ENCODE results near the gene NUDT22. TPM values are rescaled to one million over a fixed set of nuclear protein-coding genes. Genes with fewer than 3 reads are reported as not detected.

NUDT22 gene
- polyA plus RNA-seq, 2 of the 4 experiments (the other 2 are of a cell fraction) = 21.5 to 33.2 TPM

GRCh38 chr11:64216879-64217278, 9.2 kb upstream of the NUDT22 start:
- ATAC-seq (peak; percentile 29 to 30; a peak in 3 of 6 replicates), DNase-seq (ENCODE audit: low read depth in 1 of 2, low spot score in 1 of 2) (no peak), FAIRE-seq (no peak)
- Histone ChIP-seq H3K4me2 (no peak overlapping the region), H3K4me3 (no peak overlapping the region), H3K9me3 (no peaks in the 10 kb centered on the region), H3K27ac (no peak overlapping the region), H3K4me1 (no peaks in the 10 kb centered on the region)
- WGBS (ENCODE audit: missing lambda C conversion rate) = 76% methylated on average over 4 of the region's 6 CpGs
- TF ChIP-seq ESRRA (IDR thresholded peaks at IDR 0.05; ENCODE audit: borderline replicate concordance, low read length) (no peak), EP300 (IDR thresholded peaks at IDR 0.05) (no peak), MAFK (IDR thresholded peaks at IDR 0.05; ENCODE audit: partially characterized antibody) (no peak), JUNB (IDR thresholded peaks at IDR 0.05) (no peak), PHF8 (IDR thresholded peaks at IDR 0.05; ENCODE audit: borderline replicate concordance, low read depth) (no peak), HEYL (CRISPR knock-in tag; IDR thresholded peaks at IDR 0.05) (no peak), ZC3H11A (IDR thresholded peaks at IDR 0.05) (no peak)
- ChIA-PET CTCF (interaction anchor here (0.8 to 19.9 kb wide), 5 partner anchors 9 to 84 kb away, joined by 3 to 254 read pairs (median 7); partner anchors contain the start of genes CATSPERZ, FERMT3, NUDT22 and PLCB3), POLR2A (no interaction called here)

GRCh38 chr11:64218628-64219353, 7.3 kb upstream of the NUDT22 start:
- DNase-seq (ENCODE audit: low read depth in 1 of 2, low spot score in 1 of 2) = no peak
- TF ChIP-seq ZFP36 (IDR thresholded peaks at IDR 0.05; ENCODE audit: borderline replicate concordance, partially characterized antibody) = peak; percentile 83
- no peak for TF ChIP-seq TP53 (CRISPR knock-in tag; IDR thresholded peaks at IDR 0.05)
- TF ChIP-seq HOXA7 (CRISPR knock-in tag; IDR thresholded peaks at IDR 0.05) = no peak
- H3K4me2 ChIP-seq = no peak overlapping the region
- ChIA-PET CTCF (interaction anchor here (1.2 to 19.9 kb wide), 4 partner anchors 16 to 556 kb away, joined by 3 to 254 read pairs (median 6); partner anchors contain the start of gene FERMT3), POLR2A (interaction anchor here (0.6 kb wide), 1 partner anchor 34 kb away, joined by 7 read pairs; no protein-coding TSS in a partner anchor)
- H3K9me3 ChIP-seq = no peaks in the 10 kb centered on the region
- 0 out of 6 replicates have a peak, but pooled peaks of 1 of the 2 experiments have one; percentile 5 for ATAC-seq
- H3K4me3 ChIP-seq = no peak overlapping the region
- 63% methylated on average over 4 of the region's 11 CpGs for WGBS (ENCODE audit: missing lambda C conversion rate)
- H3K27ac ChIP-seq = no peak overlapping the region
- no peak for FAIRE-seq
- H3K4me1 ChIP-seq = no peaks in the 10 kb centered on the region; the same call in 2 of the 3 replicates

- H3K4me2 ChIP-seq = no peak overlapping the region
- no peaks in the 10 kb centered on the region for H3K9me3 ChIP-seq
- 56% methylated on average over 5 of the region's 7 CpGs for WGBS (ENCODE audit: missing lambda C conversion rate)
- no peak for DNase-seq (ENCODE audit: low read depth in 1 of 2, low spot score in 1 of 2)
- ChIA-PET POLR2A (interaction anchor here (0.6 to 1.5 kb wide), 2 partner anchors 9 to 772 kb away, joined by 5 read pairs; no protein-coding TSS in a partner anchor), CTCF (interaction anchor here (0.9 to 19.9 kb wide), 4 partner anchors 15 to 85 kb away, joined by 3 to 254 read pairs (median 5); partner anchors contain the start of genes FERMT3, PLCB3 and VEGFB)
- H3K27ac ChIP-seq = no peak overlapping the region
- H3K4me1 ChIP-seq = peaks cover 4% of the 10 kb centered on the region; the same call in 1 of the 3 replicates
- TF ChIP-seq MYC (IDR thresholded peaks at IDR 0.05; ENCODE audit: borderline replicate concordance, low read length) (no peak), ZC3H11A (IDR thresholded peaks at IDR 0.05) (no peak), EHMT2 (IDR thresholded peaks at IDR 0.05; ENCODE audit: low read depth) (no peak), EP300 (IDR thresholded peaks at IDR 0.05) (no peak), RCOR1 (IDR thresholded peaks at IDR 0.05; ENCODE audit: low read depth, low read length) (no peak)
- FAIRE-seq = no peak
- 0 out of 6 replicates have a peak, but pooled peaks of 1 of the 2 experiments have one; percentile 16 for ATAC-seq
- H3K4me3 ChIP-seq = no peak overlapping the region
Measured at GRCh38 chr11:64219354-64219684, 6.8 kb upstream of the NUDT22 start.

GRCh38 chr11:64219755-64220154, 6.3 kb upstream of the NUDT22 start:
- no peak for TF ChIP-seq BCL3 (IDR thresholded peaks at IDR 0.05)
- TF ChIP-seq KDM1A (IDR thresholded peaks at IDR 0.05; ENCODE audit: low read depth) = no peak
- TF ChIP-seq SREBF2 (IDR thresholded peaks at IDR 0.05) = no peak
- TF ChIP-seq E2F6 (IDR thresholded peaks at IDR 0.05; ENCODE audit: borderline replicate concordance, low read depth) = no peak
- TF ChIP-seq JUNB (IDR thresholded peaks at IDR 0.05) = no peak
- no peak for TF ChIP-seq NFE2L2 (conservative IDR thresholded peaks at IDR 0.05; ENCODE audit: low read length)
- TF ChIP-seq ELK1 (IDR thresholded peaks at IDR 0.05; ENCODE audit: low read depth, low read length) = no peak
- no peak for TF ChIP-seq BHLHE40 (IDR thresholded peaks at IDR 0.05; ENCODE audit: low read depth, low read length)
- no peak for TF ChIP-seq HEYL (CRISPR knock-in tag; IDR thresholded peaks at IDR 0.05)
- no peaks in the 10 kb centered on the region for H3K9me3 ChIP-seq
- FAIRE-seq (no peak), DNase-seq (ENCODE audit: low read depth in 1 of 2, low spot score in 1 of 2) (no peak), ATAC-seq (no peak; a peak in 1 of 6 replicates)
- no peak overlapping the region for H3K27ac ChIP-seq
- no peak overlapping the region for H3K4me2 ChIP-seq
- ChIA-PET CTCF (interaction anchor here (0.9 to 19.9 kb wide), 4 partner anchors 14 to 85 kb away, joined by 3 to 254 read pairs (median 5); partner anchors contain the start of genes FERMT3, PLCB3 and VEGFB), POLR2A (interaction anchor here (0.6 to 1.5 kb wide), 2 partner anchors 9 to 771 kb away, joined by 5 read pairs; no protein-coding TSS in a partner anchor)
- WGBS (ENCODE audit: missing lambda C conversion rate) = 83% methylated on average over 7 of the region's 10 CpGs
- H3K4me1 ChIP-seq = peaks cover 7% of the 10 kb centered on the region; the same call in 1 of the 3 replicates
- H3K4me3 ChIP-seq = no peak overlapping the region
